HUES64 (cell line): ENCODE data around the gene ZNF775.

Source experiments
- H3K27ac ChIP-seq: 2 replicates; pipeline ENCODE4 v1.7.0; 2013; ENCODE audit warnings: low read depth, low read length, inconsistent platforms
- H3K27me3 ChIP-seq: 2 replicates; pipeline ENCODE4 v1.6.1; 2013; ENCODE audit warnings: mild to moderate bottlenecking, low read length; ENCODE audit not compliant: insufficient read depth
- H3K36me3 ChIP-seq: 2 replicates; pipeline ENCODE4 v1.6.1; 2013; ENCODE audit warnings: mild to moderate bottlenecking, low read length; ENCODE audit not compliant: insufficient read depth
- H3K4me1 ChIP-seq: 2 replicates; pipeline ENCODE4 v1.6.1; 2013; ENCODE audit warnings: mild to moderate bottlenecking, low read length, moderate library complexity; ENCODE audit not compliant: insufficient read depth
- H3K4me3 ChIP-seq: 2 replicates; pipeline ENCODE4 v1.5.1; 2013; ENCODE audit warnings: mild to moderate bottlenecking, low read length, moderate library complexity
- H3K9ac ChIP-seq: 2 replicates; pipeline ENCODE4 v1.6.1; 2013; ENCODE audit warnings: mild to moderate bottlenecking, low read depth, low read length
- H3K9me3 ChIP-seq: 2 replicates; pipeline ENCODE4 v1.6.1; 2013; ENCODE audit warnings: low read depth, low read length; ENCODE audit not compliant: insufficient read depth
- WGBS: fragments of 150-250, 120-280 bp; methylation state at CpG from one replicate; pipeline ENCODE4 v1.1.7; 2013; ENCODE audit warnings: missing lambda C conversion rate; 5-methylcytosine and 5-hydroxymethylcytosine counted together

ZNF775 gene

GRCh38 chr7:150439967-150440366, 60.8 kb downstream of the ZNF775 start:
- Histone ChIP-seq H3K9ac (no peak overlapping the region), H3K9me3 (peaks cover 7% of the 10 kb centered on the region; the same call in 1 of the 2 replicates), H3K4me1 (no peaks in the 10 kb centered on the region), H3K27me3 (0 out of 2 replicates have a peak, but pooled peaks cover 7% of the 10 kb centered on the region), H3K27ac (no peak overlapping the region), H3K36me3 (no peaks in the 10 kb centered on the region), H3K4me3 (no peak overlapping the region)
- WGBS, result no CpG with 5 or more reads among the region's 2 CpGs

GRCh38 chr7:150441524-150441923, 62.4 kb downstream of the ZNF775 start:
- H3K36me3 ChIP-seq, result no peaks in the 10 kb centered on the region

GRCh38 chr7:150442811-150443210, 63.7 kb downstream of the ZNF775 start:
- H3K9me3 ChIP-seq, result peaks cover 7% of the 10 kb centered on the region; the same call in 1 of the 2 replicates
- H3K9ac ChIP-seq, result no peak overlapping the region
- H3K36me3 ChIP-seq, result no peaks in the 10 kb centered on the region
- H3K27me3 ChIP-seq, result 0 out of 2 replicates have a peak, but pooled peaks cover 7% of the 10 kb centered on the region
- no peak overlapping the region for H3K27ac ChIP-seq
- H3K4me3 ChIP-seq, result no peak overlapping the region
- 93% methylated on average over 20 of the region's 20 CpGs for WGBS
- H3K4me1 ChIP-seq, result no peaks in the 10 kb centered on the region

More at GRCh38 chr7:150441524-150441923, 62.4 kb downstream of the ZNF775 start:
- Histone ChIP-seq H3K4me3 (no peak overlapping the region), H3K9ac (no peak overlapping the region), H3K27ac (no peak overlapping the region), H3K9me3 (peaks cover 7% of the 10 kb centered on the region; the same call in 1 of the 2 replicates), H3K4me1 (no peaks in the 10 kb centered on the region), H3K27me3 (0 out of 2 replicates have a peak, but pooled peaks cover 7% of the 10 kb centered on the region)

DNA sequence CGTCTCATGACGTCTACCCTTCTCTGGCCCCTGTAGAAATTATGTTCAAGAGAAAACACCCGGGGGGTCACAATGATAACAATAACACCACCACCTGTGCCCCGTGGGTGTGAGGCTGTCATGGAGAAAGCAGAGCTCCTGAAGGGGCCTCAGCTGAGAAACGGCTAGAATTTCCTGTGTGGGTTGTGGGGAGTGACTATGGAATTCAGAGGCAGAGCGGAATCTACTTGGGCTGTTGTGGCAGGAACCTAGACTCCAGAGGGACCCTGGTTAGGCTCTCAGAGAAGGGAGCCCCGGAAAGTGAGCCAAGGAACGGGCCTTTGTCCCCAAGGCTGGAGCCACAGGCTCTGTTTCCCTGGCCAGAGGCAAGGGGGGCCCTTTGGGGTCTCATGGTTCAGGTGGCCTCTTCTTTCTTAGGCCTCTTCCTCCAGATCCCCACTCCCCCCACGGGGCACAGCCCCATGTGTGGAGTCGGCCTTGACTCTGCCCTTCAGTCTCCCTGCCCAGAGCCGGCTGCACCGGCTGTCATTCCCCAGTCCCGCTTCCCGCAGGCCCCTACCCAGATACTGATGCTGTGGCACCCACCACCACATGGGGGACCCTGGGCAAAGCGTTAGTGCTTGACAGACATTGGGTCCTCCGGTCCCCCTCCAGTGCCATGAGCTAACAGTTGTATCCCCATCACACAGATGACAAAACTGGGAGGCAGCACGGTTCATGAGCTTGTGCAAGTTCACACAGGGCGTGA, 64.8 kb downstream of the ZNF775 start:
- H3K27me3 ChIP-seq, result peaks cover 17% of the 10 kb centered on the region
- H3K36me3 ChIP-seq, result no peaks in the 10 kb centered on the region
- H3K27ac ChIP-seq, result no peak overlapping the region
- WGBS, result 89% methylated on average over 18 of the region's 18 CpGs
- no peak overlapping the region for H3K4me3 ChIP-seq
- H3K9ac ChIP-seq, result no peak overlapping the region
- H3K4me1 ChIP-seq, result no peaks in the 10 kb centered on the region
- H3K9me3 ChIP-seq, result peaks cover 7% of the 10 kb centered on the region; the same call in 1 of the 2 replicates

- Histone ChIP-seq H3K27ac (no peak overlapping the region), H3K4me3 (no peak overlapping the region), H3K9me3 (peaks cover 7% of the 10 kb centered on the region; the same call in 1 of the 2 replicates), H3K9ac (no peak overlapping the region), H3K4me1 (no peaks in the 10 kb centered on the region), H3K36me3 (no peaks in the 10 kb centered on the region), H3K27me3 (peaks cover 17% of the 10 kb centered on the region)
- 85% methylated on average over 7 of the region's 7 CpGs for WGBS
Measured at GRCh38 chr7:150444674-150445365, 65.7 kb downstream of the ZNF775 start.

DNA sequence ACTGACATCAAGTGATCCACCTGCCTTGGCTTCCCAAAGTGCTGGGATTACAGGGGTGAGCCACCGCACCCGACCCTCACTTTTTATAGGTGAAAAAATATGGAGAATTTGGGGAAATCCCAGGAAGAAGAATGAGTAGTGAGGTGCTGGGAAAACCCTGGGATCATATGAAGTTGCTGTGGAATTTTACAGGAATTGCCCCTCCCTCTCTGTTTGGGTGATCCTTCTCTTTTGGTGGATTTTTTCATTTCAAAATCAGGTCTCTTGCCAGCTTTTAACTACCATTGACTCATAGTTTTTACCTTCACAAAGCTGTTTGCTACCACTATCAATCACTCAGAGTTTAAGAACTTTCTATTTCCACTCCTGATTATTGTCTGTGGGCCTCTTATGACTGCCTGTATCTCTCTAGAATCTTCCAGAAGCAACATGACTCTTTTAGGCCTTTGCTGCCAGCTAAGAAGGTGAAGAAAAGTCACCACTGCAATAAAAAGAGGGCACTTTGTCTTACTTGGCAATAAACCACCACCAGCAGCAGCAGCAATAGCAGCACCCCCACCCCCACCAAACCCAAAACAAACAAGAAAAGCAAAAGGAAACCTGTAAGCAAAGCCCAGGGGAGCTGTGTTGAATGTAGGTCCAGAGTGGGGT, 67.3 kb downstream of the ZNF775 start:
- Histone ChIP-seq H3K4me1 (no peaks in the 10 kb centered on the region), H3K4me3 (no peak overlapping the region), H3K9ac (no peak overlapping the region), H3K27me3 (peaks cover 30% of the 10 kb centered on the region), H3K36me3 (no peaks in the 10 kb centered on the region), H3K9me3 (peaks cover 4% of the 10 kb centered on the region; the same call in 1 of the 2 replicates), H3K27ac (no peak overlapping the region)
- WGBS, result 94% methylated on average over 2 of the region's 2 CpGs
